ENCODE measurements around the gene NCOA7.

Gene NCOA7

GRCh38 chr6:125792172-125792571 lies 1.4 kb downstream of the NCOA7 start:
- H3K4me3 ChIP-seq (ENCODE audit: low read depth, low read length) = peak overlapping the region; percentile 80
- no peak for DNase-seq (ENCODE audit: low read depth)
- no peak for TF ChIP-seq CTCF (conservative IDR thresholded peaks at IDR 0.05; ENCODE audit: low read depth, low read length)

GRCh38 chr6:125792680-125793079 lies 1.9 kb downstream of the NCOA7 start:
- TF ChIP-seq CTCF (conservative IDR thresholded peaks at IDR 0.05; ENCODE audit: low read depth, low read length) = no peak
- H3K4me3 ChIP-seq (ENCODE audit: low read depth, low read length) = peak overlapping the region; percentile 15
- peak; percentile 76 for DNase-seq (ENCODE audit: low read depth)

- H3K4me3 ChIP-seq (ENCODE audit: low read depth, low read length) = peak overlapping the region; percentile 15
- DNase-seq (ENCODE audit: low read depth) = no peak
- TF ChIP-seq CTCF (conservative IDR thresholded peaks at IDR 0.05; ENCODE audit: low read depth, low read length) = no peak
Measured at GRCh38 chr6:125793280-125793679, 2.5 kb downstream of the NCOA7 start.

- no peak overlapping the region for H3K4me3 ChIP-seq (ENCODE audit: low read depth, low read length)
- DNase-seq (ENCODE audit: low read depth) = no peak
- no peak for TF ChIP-seq CTCF (conservative IDR thresholded peaks at IDR 0.05; ENCODE audit: low read depth, low read length)
Measured at GRCh38 chr6:125793863-125794262, 3.1 kb downstream of the NCOA7 start.

- DNase-seq (ENCODE audit: low read depth) = peak; percentile 46
- no peak for TF ChIP-seq CTCF (conservative IDR thresholded peaks at IDR 0.05; ENCODE audit: low read depth, low read length)
- H3K4me3 ChIP-seq (ENCODE audit: low read depth, low read length) = no peak overlapping the region
Measured at GRCh38 chr6:125794342-125795137, 3.8 kb downstream of the NCOA7 start.

GRCh38 chr6:125795301-125795700 lies 4.5 kb downstream of the NCOA7 start:
- H3K4me3 ChIP-seq (ENCODE audit: low read depth, low read length) = no peak overlapping the region
- no peak for DNase-seq (ENCODE audit: low read depth)
- TF ChIP-seq CTCF (conservative IDR thresholded peaks at IDR 0.05; ENCODE audit: low read depth, low read length) = no peak
